SU-DHL-6 (cell line): Measurements from ENCODE around the gene SHOX.

Source experiments
- H2AFZ ChIP-seq: fragments of 200-600 bp; sonication (generic); 2 replicates; pipeline ENCODE4 v1.6.1; 2014; ENCODE audit warnings: low read depth, mild to moderate bottlenecking, moderate library complexity, mixed read lengths, antibody characterized with exemption, low read length; ENCODE audit not compliant: severe bottlenecking
- H3F3A ChIP-seq: fragments of 200-600 bp; shearing (Covaris generic); 2 replicates; pipeline ENCODE4 v1.6.0; 2016; ENCODE audit warnings: antibody characterized with exemption, mild to moderate bottlenecking; ENCODE audit not compliant: insufficient read depth
- H3K27ac ChIP-seq: fragments of 200-600 bp; sonication (generic); 2 replicates; pipeline ENCODE4 v1.5.1; 2016; ENCODE audit warnings: low read depth, mild to moderate bottlenecking, low read length, moderate library complexity, mixed read lengths
- H3K27me3 ChIP-seq: fragments of 200-600 bp; sonication (generic), shearing (Covaris generic); 2 replicates; pipeline ENCODE4 v1.6.0; 2014; ENCODE audit warnings: mild to moderate bottlenecking, low read length
- H3K36me3 ChIP-seq: fragments of 200-600 bp; sonication (generic); 2 replicates; pipeline ENCODE4 v1.6.1; 2014; ENCODE audit warnings: mild to moderate bottlenecking, low read length, mixed read lengths
- H3K4me2 ChIP-seq: fragments of 300-600, 200-600 bp; shearing (Covaris generic), sonication (generic); 2 replicates; pipeline ENCODE4 v1.6.0; 2014; ENCODE audit warnings: low read length, low read depth, mild to moderate bottlenecking; ENCODE audit not compliant: poor library complexity, severe bottlenecking
- H3K4me3 ChIP-seq: fragments of 200-600 bp; sonication (generic); 2 replicates; pipeline ENCODE4 v1.5.1; 2014; ENCODE audit warnings: antibody characterized with exemption, low read length, mild to moderate bottlenecking, mixed read lengths; ENCODE audit not compliant: insufficient read depth, poor library complexity, severe bottlenecking
- H3K79me2 ChIP-seq: fragments of 200-600 bp; sonication (generic); 2 replicates; pipeline ENCODE4 v1.6.1; 2014; ENCODE audit warnings: mild to moderate bottlenecking, low read length, moderate library complexity; ENCODE audit not compliant: insufficient read depth
- H3K9ac ChIP-seq: fragments of 200-600 bp; sonication (generic); 2 replicates; pipeline ENCODE4 v1.7.0; 2014; ENCODE audit warnings: mild to moderate bottlenecking, low read length
- H3K9me2 ChIP-seq: fragments of 200-600 bp; sonication (generic); replicated peaks from 2 replicates; pipeline ENCODE4 v1.6.1; 2014; ENCODE audit warnings: low read length; ENCODE audit not compliant: insufficient read depth
- H3K9me3 ChIP-seq: fragments of 200-600 bp; sonication (generic); 2 replicates; pipeline ENCODE4 v1.6.1; 2014; ENCODE audit warnings: low read length, mixed read lengths; ENCODE audit not compliant: insufficient read depth
- H4K20me1 ChIP-seq: fragments of 200-600 bp; sonication (generic); 2 replicates; pipeline ENCODE4 v1.6.1; 2014; ENCODE audit warnings: low read depth, mild to moderate bottlenecking, antibody characterized with exemption, low read length, moderate library complexity, mixed read lengths
- CTCF ChIP-seq: fragments of 200-600 bp; sonication (generic); IDR thresholded peaks from one replicate; pipeline ENCODE4 v1.5.1; 2017; ENCODE audit warnings: antibody characterized with exemption, mild to moderate bottlenecking, low read length, moderate library complexity; ENCODE audit not compliant: insufficient read depth, poor library complexity, severe bottlenecking
- EZH2phosphoT487 ChIP-seq: fragments of 200-600 bp; sonication (generic), shearing (Covaris generic); conservative IDR thresholded peaks from 2 replicates; pipeline ENCODE4 v1.6.1; 2018; ENCODE audit warnings: mild to moderate bottlenecking, antibody characterized with exemption, low read length, moderate library complexity, mixed read lengths

SHOX gene

GRCh38 chrX:627995-628394 is 2.6 kb upstream of the SHOX start:
- Histone ChIP-seq H3K4me2 (no peak overlapping the region), H3K36me3 (no peaks in the 10 kb centered on the region), H3K9me3 (no peaks in the 10 kb centered on the region), H2AFZ (no peak overlapping the region), H4K20me1 (no peaks in the 10 kb centered on the region), H3K27me3 (no peaks in the 10 kb centered on the region), H3K9ac (no peak overlapping the region), H3K27ac (no peak overlapping the region), H3K4me3 (no peak overlapping the region), H3F3A (no peaks in the 10 kb centered on the region), H3K9me2 (no peaks in the 10 kb centered on the region), H3K79me2 (no peaks in the 10 kb centered on the region)
- TF ChIP-seq CTCF = no peak
- TF ChIP-seq EZH2phosphoT487 = no peak

GRCh38 chrX:629230-630006 is 1.2 kb upstream of the SHOX start:
- Histone ChIP-seq H3K9me2 (no peaks in the 10 kb centered on the region), H3K36me3 (no peaks in the 10 kb centered on the region), H2AFZ (no peak overlapping the region), H4K20me1 (no peaks in the 10 kb centered on the region), H3F3A (no peaks in the 10 kb centered on the region), H3K4me3 (no peak overlapping the region), H3K4me2 (no peak overlapping the region), H3K27ac (no peak overlapping the region), H3K27me3 (no peaks in the 10 kb centered on the region), H3K9me3 (no peaks in the 10 kb centered on the region), H3K79me2 (no peaks in the 10 kb centered on the region), H3K9ac (no peak overlapping the region)
- no peak for TF ChIP-seq CTCF
- TF ChIP-seq EZH2phosphoT487 = no peak

- TF ChIP-seq CTCF (no peak), EZH2phosphoT487 (no peak)
- Histone ChIP-seq H3K9ac (no peak overlapping the region), H3F3A (no peaks in the 10 kb centered on the region), H3K9me2 (no peaks in the 10 kb centered on the region), H4K20me1 (no peaks in the 10 kb centered on the region), H3K27ac (no peak overlapping the region), H2AFZ (no peak overlapping the region), H3K4me3 (no peak overlapping the region), H3K9me3 (no peaks in the 10 kb centered on the region), H3K27me3 (no peaks in the 10 kb centered on the region), H3K4me2 (no peak overlapping the region), H3K79me2 (no peaks in the 10 kb centered on the region), H3K36me3 (no peaks in the 10 kb centered on the region)
Measured at GRCh38 chrX:630007-630611, 482 bp upstream of the SHOX start.
